Large intestine (tissue), 3 donors: ENCODE data around the gene PAX5. TPM values are rescaled to one million over a fixed set of nuclear protein-coding genes. Genes with fewer than 3 reads are reported as not detected.

Experiments used
- DNase-seq, 2 donors: peaks; one replicate each; pipeline versions ENCODE4 v3.0.0 to v3.0.0-alpha.2; 2013
- H3K27ac ChIP-seq: one replicate; pipeline ENCODE4 v1.5.1; 2013; ENCODE audit warnings: low read length
- H3K27me3 ChIP-seq: 2 replicates; pipeline ENCODE4 v1.6.1; 2013; ENCODE audit warnings: low read length; ENCODE audit not compliant: control insufficient read depth, insufficient read depth
- H3K36me3 ChIP-seq: 2 replicates; pipeline ENCODE4 v1.6.1; 2013; ENCODE audit warnings: low read length; ENCODE audit not compliant: control insufficient read depth, insufficient read depth
- H3K4me1 ChIP-seq: one replicate; pipeline ENCODE4 v1.6.1; 2013; ENCODE audit warnings: low read length; ENCODE audit not compliant: control insufficient read depth, insufficient read depth
- H3K4me3 ChIP-seq: one replicate; pipeline ENCODE4 v1.5.1; 2013; ENCODE audit warnings: low read length
- H3K9me3 ChIP-seq: one replicate; pipeline ENCODE4 v1.6.1; 2013; ENCODE audit warnings: mild to moderate bottlenecking, low read depth, low read length, moderate library complexity; ENCODE audit not compliant: control insufficient read depth
- WGBS: methylation state at CpG from one replicate; pipeline ENCODE4 v1.1.5; 2013; ENCODE audit warnings: low lambda C conversion rate; ENCODE audit not compliant: insufficient coverage; 5-methylcytosine and 5-hydroxymethylcytosine counted together
- polyA plus RNA-seq: library from polyadenylated mRNA; unstranded; fragments of 120-200 nt; gene quantifications from one replicate; pipeline ENCODE4 v1.2.1, GENCODE V29; 2013

The PAX5 gene
- polyA plus RNA-seq, 1 donor: 0.06 TPM

DNA sequence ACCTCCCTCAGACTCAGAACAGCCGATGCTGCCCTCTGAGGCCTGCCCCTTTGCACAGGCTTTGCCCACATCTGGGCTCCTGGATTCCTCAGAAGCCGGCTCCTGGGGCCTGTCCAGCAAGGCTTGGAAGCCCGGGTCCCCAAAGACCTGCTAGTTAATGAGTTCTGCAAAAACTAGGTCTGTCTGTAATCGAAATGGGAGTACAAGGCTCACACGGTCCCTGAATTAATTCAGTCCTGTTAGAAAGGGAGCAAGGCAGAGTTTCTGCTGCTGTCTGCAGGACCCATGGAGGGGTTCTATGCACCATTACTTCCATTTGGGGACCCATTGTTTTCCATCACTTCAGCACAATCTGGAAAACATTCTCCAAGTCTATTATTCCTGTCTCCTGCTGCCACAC, 239.6 kb downstream of the PAX5 start:
- no CpG with 5 or more reads among the region's 5 CpGs for WGBS
- H3K27me3 ChIP-seq: peaks cover 12% of the 10 kb centered on the region
- H3K9me3 ChIP-seq: no peaks in the 10 kb centered on the region
- H3K36me3 ChIP-seq: no peaks in the 10 kb centered on the region
- no peak overlapping the region for H3K27ac ChIP-seq
- H3K4me1 ChIP-seq: no peaks in the 10 kb centered on the region
- DNase-seq: no peak
- H3K4me3 ChIP-seq: no peak overlapping the region

DNA sequence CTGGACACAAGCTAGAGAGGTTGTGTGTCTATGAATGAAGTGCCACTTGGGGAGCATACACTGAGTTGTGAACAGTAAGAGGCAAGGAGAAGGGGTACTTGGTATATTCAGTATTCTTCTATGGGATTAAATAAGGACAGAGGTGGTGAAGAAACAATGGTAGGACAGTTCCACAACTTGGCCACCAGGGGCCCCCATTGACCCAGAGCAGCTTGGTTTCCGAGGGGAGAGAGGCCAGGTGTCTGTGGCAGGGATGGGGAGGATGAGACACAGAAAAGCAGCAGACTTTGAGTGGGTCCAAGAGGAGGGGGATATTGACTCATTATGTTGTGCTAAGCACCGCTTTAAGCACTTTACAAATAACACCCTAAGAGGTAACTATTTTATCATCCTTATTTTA, 240.8 kb downstream of the PAX5 start:
- Histone ChIP-seq H3K9me3 (no peaks in the 10 kb centered on the region), H3K27me3 (peaks cover 5% of the 10 kb centered on the region), H3K4me3 (no peak overlapping the region), H3K27ac (no peak overlapping the region), H3K36me3 (no peaks in the 10 kb centered on the region), H3K4me1 (no peaks in the 10 kb centered on the region)
- DNase-seq: no peak
- WGBS: 80% methylated on average over 1 of the region's 2 CpGs

DNA sequence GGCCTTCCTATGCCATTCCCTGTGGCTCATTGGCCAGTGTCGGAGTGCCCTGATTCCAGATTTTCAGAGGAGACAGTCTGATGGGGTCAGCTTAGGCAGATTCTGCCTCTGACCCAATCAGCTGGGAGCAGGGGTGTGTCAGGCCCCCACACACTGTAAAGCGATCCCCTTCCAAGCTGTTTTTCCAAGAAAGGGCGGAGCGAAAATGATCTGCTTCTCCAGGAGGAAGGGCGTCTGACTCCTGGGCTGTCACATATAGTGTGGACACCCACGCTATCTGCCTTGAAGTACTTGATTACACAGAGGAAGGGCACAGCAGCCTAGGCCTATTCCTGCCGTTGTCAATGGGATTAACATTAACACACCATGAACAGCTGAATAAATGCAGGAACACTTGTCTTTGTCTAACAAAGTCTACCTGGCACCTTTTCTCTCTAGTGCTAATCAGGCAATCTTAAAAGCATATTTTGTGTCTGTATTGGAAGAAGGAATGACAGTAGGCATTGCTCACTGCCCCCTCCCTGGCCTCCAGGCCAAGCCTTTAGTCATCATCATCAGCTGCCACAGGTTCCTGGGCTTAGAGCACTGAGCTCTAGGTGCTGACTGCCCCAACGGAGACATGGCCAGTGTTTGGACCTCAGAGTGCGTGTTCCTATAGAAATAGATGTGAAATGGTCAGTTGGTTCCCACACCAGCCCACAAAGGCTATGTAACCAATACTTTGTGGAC, 242.7 kb downstream of the PAX5 start:
- H3K27ac ChIP-seq: no peak overlapping the region
- WGBS: 100% methylated on average over 1 of the region's 9 CpGs
- DNase-seq: no peak

DNA sequence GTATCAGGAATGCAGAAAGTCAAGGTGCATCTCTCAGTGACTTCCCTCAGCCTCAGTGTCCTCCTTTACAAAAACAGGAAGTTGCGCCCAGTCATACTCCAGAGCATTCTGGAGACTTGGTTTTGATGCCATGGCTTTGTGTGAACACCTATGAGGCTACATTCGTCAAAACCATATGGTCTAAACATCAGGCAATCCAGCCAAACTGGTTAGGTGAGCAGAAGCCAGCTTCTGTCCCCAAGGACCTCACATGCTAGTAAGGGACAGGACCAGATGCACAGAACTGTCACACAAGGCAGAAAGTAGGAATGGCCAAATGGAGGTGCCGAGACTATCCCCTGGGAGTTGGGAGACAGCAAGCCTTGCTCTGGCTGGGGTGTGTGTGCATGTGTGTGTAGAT, 244.2 kb downstream of the PAX5 start:
- DNase-seq: no peak
- H3K36me3 ChIP-seq: no peaks in the 10 kb centered on the region
- no peak overlapping the region for H3K4me3 ChIP-seq
- no peak overlapping the region for H3K27ac ChIP-seq
- no peaks in the 10 kb centered on the region for H3K4me1 ChIP-seq
- WGBS: no CpG with 5 or more reads among the region's 3 CpGs
- H3K27me3 ChIP-seq: peaks cover 6% of the 10 kb centered on the region
- H3K9me3 ChIP-seq: no peaks in the 10 kb centered on the region

More for the DNA sequence above, 242.7 kb downstream of the PAX5 start:
- H3K27me3 ChIP-seq: peaks cover 6% of the 10 kb centered on the region
- H3K4me3 ChIP-seq: no peak overlapping the region
- no peaks in the 10 kb centered on the region for H3K36me3 ChIP-seq
- H3K9me3 ChIP-seq: no peaks in the 10 kb centered on the region
- H3K4me1 ChIP-seq: no peaks in the 10 kb centered on the region

DNA sequence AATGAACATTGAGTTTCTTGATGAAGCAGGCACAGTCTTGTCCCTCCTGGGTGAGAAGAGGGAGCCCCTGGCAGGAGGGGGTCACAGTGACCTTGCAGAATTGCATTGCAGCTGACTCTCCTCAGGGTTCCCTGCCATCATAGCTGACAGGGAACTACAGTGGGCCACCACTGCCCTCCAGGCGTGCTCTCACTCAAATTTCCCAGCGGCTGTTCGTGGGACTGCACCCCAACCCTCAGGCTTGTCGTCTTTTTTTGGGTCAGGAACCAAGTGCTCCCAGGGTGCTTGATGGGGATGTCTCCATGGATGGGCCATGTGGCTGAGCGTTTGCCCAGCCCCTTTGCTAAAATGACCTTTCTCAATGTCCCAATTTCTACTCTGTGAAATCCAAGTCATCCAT, 245.5 kb downstream of the PAX5 start:
- peaks cover 6% of the 10 kb centered on the region for H3K27me3 ChIP-seq
- H3K27ac ChIP-seq: no peak overlapping the region
- no peak for DNase-seq
- no peaks in the 10 kb centered on the region for H3K4me1 ChIP-seq
- WGBS: 10% methylated on average over 3 of the region's 5 CpGs
- H3K9me3 ChIP-seq: no peaks in the 10 kb centered on the region
- no peaks in the 10 kb centered on the region for H3K36me3 ChIP-seq
- no peak overlapping the region for H3K4me3 ChIP-seq

DNA sequence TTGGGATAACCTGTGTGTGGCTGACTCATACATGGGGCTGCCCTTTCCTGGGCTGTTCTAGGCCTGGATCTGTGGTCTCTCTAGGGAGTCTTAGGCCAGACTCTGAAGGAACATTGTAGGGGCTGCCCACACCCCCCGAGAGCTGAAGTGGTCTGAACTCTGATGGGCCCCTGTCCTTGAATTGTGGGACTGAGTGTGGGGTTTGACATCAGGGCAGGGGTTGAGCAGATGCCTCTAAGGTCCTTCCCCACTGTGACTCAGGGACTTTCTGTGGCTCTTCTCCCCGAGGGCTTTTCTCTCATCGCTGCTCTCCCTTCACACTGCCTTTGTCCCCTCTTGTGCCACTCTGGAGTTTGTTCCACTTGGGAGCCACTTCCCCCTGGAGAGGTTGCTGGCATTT, 246.4 kb downstream of the PAX5 start:
- H3K9me3 ChIP-seq: no peaks in the 10 kb centered on the region
- H3K27ac ChIP-seq: no peak overlapping the region
- H3K4me3 ChIP-seq: no peak overlapping the region
- WGBS: no CpG with 5 or more reads among the region's 3 CpGs
- no peak for DNase-seq
- peaks cover 7% of the 10 kb centered on the region for H3K27me3 ChIP-seq
- H3K4me1 ChIP-seq: no peaks in the 10 kb centered on the region
- H3K36me3 ChIP-seq: no peaks in the 10 kb centered on the region

Other genes with a start within 250 kb of the PAX5 start
- gene ZCCHC7, start 86.3 kb upstream of the PAX5 start, polyA plus RNA-seq: 15.0 TPM